OCI-LY7 (cell line): ENCODE data around the gene RRAS. TPM values are rescaled to one million over a fixed set of nuclear protein-coding genes. Genes with fewer than 3 reads are reported as not detected.

Source experiments
- microRNA-seq: library from miRNA; unstranded; fragments of <30 nt; microRNA quantifications from one replicate; pipeline ENCODE4 v1.2.0, GENCODE V29; 2022; ENCODE audit warnings: borderline replicate concordance
- small RNA-seq: library from RNA; depleted of rRNA; stranded (forward); fragments of <200 nt; gene quantifications from one replicate; pipeline ENCODE3, GENCODE V24; 2014
- total RNA-seq, 2 experiments: library from RNA; depleted of rRNA in 1 of 2; stranded (reverse); fragments of >200 nt in 1 of 2; shearing (Covaris generic) in 1 of 2; gene quantifications; 2 replicates each; pipeline ENCODE4 v1.2.3, GENCODE V29; 2014 to 2022

Gene RRAS
- total RNA-seq, 2 experiments from 2014 or later: 4.7 to 5.5 TPM

Small RNA genes within 50 kb of the gene (microRNA-seq; reads per million reads assigned to microRNA genes)
- gene MIR5088: not detected

Small RNA genes within 50 kb of the gene (small RNA-seq; reads per million reads assigned to genes)
- gene MIR5088: 0.42 reads per million

Other genes with a start within 250 kb of the RRAS start
- gene PTH2, start 216.7 kb downstream of the RRAS start, total RNA-seq (2014; rRNA removed; shearing (Covaris generic)): 0.66 TPM in 1 of 2 replicates, not detected in the other
- 1.7 TPM in 1 of 2 replicates, not detected in the other for gene PTH2, start 216.7 kb downstream of the RRAS start, total RNA-seq (2022)
- gene GFY, start 214.8 kb downstream of the RRAS start, total RNA-seq (2014; rRNA removed; shearing (Covaris generic)): not detected in 2 replicates
- not detected in 2 replicates for gene GFY, start 214.8 kb downstream of the RRAS start, total RNA-seq (2022)
- 0.13 and 1.3 TPM in 2 replicates for gene SLC17A7, start 198.6 kb downstream of the RRAS start, total RNA-seq (2014; rRNA removed; shearing (Covaris generic))
- gene SLC17A7, start 198.6 kb downstream of the RRAS start, total RNA-seq (2022): 1.3 and 1.5 TPM in 2 replicates
- gene PIH1D1, start 188.3 kb downstream of the RRAS start, total RNA-seq (2014; rRNA removed; shearing (Covaris generic)): 114 and 117 TPM in 2 replicates
- gene PIH1D1, start 188.3 kb downstream of the RRAS start, total RNA-seq (2022): 93.2 and 95.5 TPM in 2 replicates
- 39.5 and 55.4 TPM in 2 replicates for gene ALDH16A1, start 186.9 kb downstream of the RRAS start, total RNA-seq (2014; rRNA removed; shearing (Covaris generic))
- 26.0 and 30.6 TPM in 2 replicates for gene ALDH16A1, start 186.9 kb downstream of the RRAS start, total RNA-seq (2022)
- 8.2 and 10.1 TPM in 2 replicates for gene FLT3LG, start 165.9 kb downstream of the RRAS start, total RNA-seq (2014; rRNA removed; shearing (Covaris generic))
- 8.4 and 11.7 TPM in 2 replicates for gene FLT3LG, start 165.9 kb downstream of the RRAS start, total RNA-seq (2022)
- 6,720 and 8,461 TPM in 2 replicates for gene RPL13A, start 152.5 kb downstream of the RRAS start, total RNA-seq (2014; rRNA removed; shearing (Covaris generic))
- gene RPL13A, start 152.5 kb downstream of the RRAS start, total RNA-seq (2022): 2,999 and 3,606 TPM in 2 replicates
- 6,180 and 6,539 TPM in 2 replicates for gene RPS11, start 143.7 kb downstream of the RRAS start, total RNA-seq (2014; rRNA removed; shearing (Covaris generic))
- 2,366 and 2,673 TPM in 2 replicates for gene RPS11, start 143.7 kb downstream of the RRAS start, total RNA-seq (2022)
- gene FCGRT, start 127.5 kb downstream of the RRAS start, total RNA-seq (2014; rRNA removed; shearing (Covaris generic)): 19.4 and 20.9 TPM in 2 replicates
- 10.7 and 11.6 TPM in 2 replicates for gene FCGRT, start 127.5 kb downstream of the RRAS start, total RNA-seq (2022)
- gene RCN3, start 112.1 kb downstream of the RRAS start, total RNA-seq (2014; rRNA removed; shearing (Covaris generic)): 0.77 and 1.4 TPM in 2 replicates
- gene RCN3, start 112.1 kb downstream of the RRAS start, total RNA-seq (2022): 1.3 and 2.1 TPM in 2 replicates
- 74.7 and 84.0 TPM in 2 replicates for gene NOSIP, start 59.6 kb downstream of the RRAS start, total RNA-seq (2014; rRNA removed; shearing (Covaris generic))
- 35.1 and 42.7 TPM in 2 replicates for gene NOSIP, start 59.6 kb downstream of the RRAS start, total RNA-seq (2022)
- 2.7 and 4.7 TPM in 2 replicates for gene PRRG2, start 58.8 kb downstream of the RRAS start, total RNA-seq (2014; rRNA removed; shearing (Covaris generic))
- 2.4 TPM in 2 replicates for gene PRRG2, start 58.8 kb downstream of the RRAS start, total RNA-seq (2022)
- 5.1 and 6.5 TPM in 2 replicates for gene PRR12, start 49.0 kb downstream of the RRAS start, total RNA-seq (2014; rRNA removed; shearing (Covaris generic))
- gene PRR12, start 49.0 kb downstream of the RRAS start, total RNA-seq (2022): 32.8 and 40.0 TPM in 2 replicates
- gene SCAF1, start 2.1 kb upstream of the RRAS start, total RNA-seq (2014; rRNA removed; shearing (Covaris generic)): 12.4 and 15.0 TPM in 2 replicates
- 43.4 and 44.0 TPM in 2 replicates for gene SCAF1, start 2.1 kb upstream of the RRAS start, total RNA-seq (2022)
- gene IRF3, start 25.7 kb upstream of the RRAS start, total RNA-seq (2014; rRNA removed; shearing (Covaris generic)): 116 and 117 TPM in 2 replicates
- 96.6 and 98.5 TPM in 2 replicates for gene IRF3, start 25.7 kb upstream of the RRAS start, total RNA-seq (2022)
- gene BCL2L12, start 25.8 kb upstream of the RRAS start, total RNA-seq (2014; rRNA removed; shearing (Covaris generic)): 38.9 and 41.3 TPM in 2 replicates
- 65.4 and 75.5 TPM in 2 replicates for gene BCL2L12, start 25.8 kb upstream of the RRAS start, total RNA-seq (2022)
- gene PRMT1, start 37.1 kb upstream of the RRAS start, total RNA-seq (2014; rRNA removed; shearing (Covaris generic)): 403 and 412 TPM in 2 replicates
- 266 and 285 TPM in 2 replicates for gene PRMT1, start 37.1 kb upstream of the RRAS start, total RNA-seq (2022)
- gene ADM5, start 49.5 kb upstream of the RRAS start, total RNA-seq (2014; rRNA removed; shearing (Covaris generic)): 11.8 and 16.5 TPM in 2 replicates
- 15.3 and 17.9 TPM in 2 replicates for gene ADM5, start 49.5 kb upstream of the RRAS start, total RNA-seq (2022)
- gene CPT1C, start 51.0 kb upstream of the RRAS start, total RNA-seq (2014; rRNA removed; shearing (Covaris generic)): 0.23 and 0.95 TPM in 2 replicates
- gene CPT1C, start 51.0 kb upstream of the RRAS start, total RNA-seq (2022): 0.86 and 2.6 TPM in 2 replicates
- not detected in 2 replicates for gene TSKS, start 123.2 kb upstream of the RRAS start, total RNA-seq (2014; rRNA removed; shearing (Covaris generic))
- gene TSKS, start 123.2 kb upstream of the RRAS start, total RNA-seq (2022): not detected in 2 replicates
- 29.7 and 47.4 TPM in 2 replicates for gene AP2A1, start 126.9 kb upstream of the RRAS start, total RNA-seq (2014; rRNA removed; shearing (Covaris generic))
- 46.9 and 50.4 TPM in 2 replicates for gene AP2A1, start 126.9 kb upstream of the RRAS start, total RNA-seq (2022)
- 33.6 and 35.1 TPM in 2 replicates for gene FUZ, start 173.1 kb upstream of the RRAS start, total RNA-seq (2014; rRNA removed; shearing (Covaris generic))
- 28.1 and 34.6 TPM in 2 replicates for gene FUZ, start 173.1 kb upstream of the RRAS start, total RNA-seq (2022)
- 73.5 and 85.1 TPM in 2 replicates for gene MED25, start 178.1 kb upstream of the RRAS start, total RNA-seq (2014; rRNA removed; shearing (Covaris generic))
- 111 and 146 TPM in 2 replicates for gene MED25, start 178.1 kb upstream of the RRAS start, total RNA-seq (2022)
- gene PTOV1, start 211.0 kb upstream of the RRAS start, total RNA-seq (2014; rRNA removed; shearing (Covaris generic)): 101 and 124 TPM in 2 replicates
- gene PTOV1, start 211.0 kb upstream of the RRAS start, total RNA-seq (2022): 105 and 114 TPM in 2 replicates
- 65.4 and 90.9 TPM in 2 replicates for gene PNKP, start 227.4 kb upstream of the RRAS start, total RNA-seq (2014; rRNA removed; shearing (Covaris generic))
- gene PNKP, start 227.4 kb upstream of the RRAS start, total RNA-seq (2022): 118 and 140 TPM in 2 replicates
- 7.3 TPM in 2 replicates for gene AKT1S1, start 237.2 kb upstream of the RRAS start, total RNA-seq (2014; rRNA removed; shearing (Covaris generic))
- 19.8 and 21.2 TPM in 2 replicates for gene AKT1S1, start 237.2 kb upstream of the RRAS start, total RNA-seq (2022)
- gene TBC1D17, start 237.6 kb upstream of the RRAS start, total RNA-seq (2014; rRNA removed; shearing (Covaris generic)): 7.9 and 8.0 TPM in 2 replicates
- gene TBC1D17, start 237.6 kb upstream of the RRAS start, total RNA-seq (2022): 24.0 and 31.1 TPM in 2 replicates